Effector memory CD4-positive, alpha-beta T cell (primary cell): Measurements from ENCODE around the gene TMEM161A.
"Not testable (repeated sequence)": the region's sequence is repeated elsewhere in the genome, so short reads cannot be mapped to it uniquely, and the experiment has no call there.

Experiments used
- DNase-seq, 3 donors: peaks; one replicate each; pipeline ENCODE4 v3.0.0-alpha.2; 2020
- H3K27ac ChIP-seq: 2 replicates; pipeline ENCODE4 v1.7.0; 2013; ENCODE audit warnings: mild to moderate bottlenecking, low read length, moderate library complexity; ENCODE audit not compliant: insufficient read depth, poor library complexity, severe bottlenecking
- H3K27me3 ChIP-seq: replicated peaks from 2 replicates; pipeline ENCODE4 v1.7.0; 2013; ENCODE audit warnings: mild to moderate bottlenecking, low read length; ENCODE audit not compliant: insufficient read depth, control insufficient read depth, poor library complexity, severe bottlenecking
- H3K36me3 ChIP-seq: 2 replicates; pipeline ENCODE4 v1.7.0; 2013; ENCODE audit warnings: mild to moderate bottlenecking, low read length, moderate library complexity; ENCODE audit not compliant: control insufficient read depth, insufficient read depth
- H3K4me1 ChIP-seq: 2 replicates; pipeline ENCODE4 v1.7.0; 2013; ENCODE audit warnings: low read length, mild to moderate bottlenecking; ENCODE audit not compliant: control insufficient read depth, insufficient read depth, poor library complexity, severe bottlenecking
- H3K4me3 ChIP-seq: 2 replicates; pipeline ENCODE4 v1.7.0; 2013; ENCODE audit warnings: low read length, low read depth, mild to moderate bottlenecking; ENCODE audit not compliant: insufficient read depth, poor library complexity, severe bottlenecking
- H3K9me3 ChIP-seq: 2 replicates; pipeline ENCODE4 v1.7.0; 2013; ENCODE audit warnings: mild to moderate bottlenecking, low read length, moderate library complexity; ENCODE audit not compliant: control insufficient read depth
- total RNA-seq, 3 donors: gene quantifications; one replicate each; lab custom pipeline; 2026; lab: John Stamatoyannopoulos, UW

TMEM161A gene
- 11.8 to 12.6 (median 11.9) reads per million in 3 donors for total RNA-seq

DNA sequence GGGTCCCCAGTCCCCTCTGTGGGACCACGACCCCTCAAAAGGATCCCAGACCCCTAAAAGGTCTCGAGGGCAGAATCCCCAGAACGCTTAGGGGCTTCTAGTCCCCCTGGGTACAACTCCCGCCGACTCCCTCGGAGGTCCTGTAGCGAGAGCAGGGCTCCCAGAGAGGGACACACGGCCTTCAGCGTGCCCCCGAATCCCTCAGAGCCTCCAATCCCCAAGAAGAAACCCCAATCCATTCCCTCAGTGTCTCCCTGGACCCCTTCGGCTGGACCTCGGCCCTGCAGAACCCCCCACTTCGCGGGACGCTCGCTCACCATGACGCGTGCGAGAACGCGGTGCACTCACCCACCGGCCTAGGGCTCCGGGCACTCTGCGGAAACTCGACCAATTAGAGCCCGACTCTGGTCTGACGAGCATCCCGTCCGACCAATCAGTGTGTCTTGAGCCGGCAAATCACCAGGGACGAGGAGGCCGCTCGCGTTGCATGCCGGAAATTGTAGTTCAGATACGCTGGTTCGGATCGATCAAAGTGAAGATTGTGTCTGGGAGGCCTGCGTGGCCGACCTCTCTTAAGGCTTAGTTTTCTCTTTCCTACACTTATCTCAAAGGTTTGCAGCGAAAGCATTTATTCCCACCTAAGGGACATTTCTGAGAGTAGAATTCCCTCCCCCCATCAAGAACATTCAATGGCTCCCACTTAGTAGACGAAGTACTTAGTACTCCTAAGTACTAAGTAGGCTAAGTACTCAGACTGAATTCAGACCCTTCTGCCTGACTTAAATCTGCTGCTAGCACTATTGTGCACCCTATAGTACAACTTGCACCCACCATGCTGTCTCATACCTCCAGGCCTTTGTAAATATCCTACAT, at the start of gene TMEM161A:
TMEM161A (minus strand) TSS at position 370 of the 873 bp plus-strand sequence; CDS start at position 320, 50 bp downstream.
- Histone ChIP-seq H3K27ac (peak within 1 kb of the TSS; percentile 72), H3K36me3 (no peaks in the 10 kb centered on the region)

DNA sequence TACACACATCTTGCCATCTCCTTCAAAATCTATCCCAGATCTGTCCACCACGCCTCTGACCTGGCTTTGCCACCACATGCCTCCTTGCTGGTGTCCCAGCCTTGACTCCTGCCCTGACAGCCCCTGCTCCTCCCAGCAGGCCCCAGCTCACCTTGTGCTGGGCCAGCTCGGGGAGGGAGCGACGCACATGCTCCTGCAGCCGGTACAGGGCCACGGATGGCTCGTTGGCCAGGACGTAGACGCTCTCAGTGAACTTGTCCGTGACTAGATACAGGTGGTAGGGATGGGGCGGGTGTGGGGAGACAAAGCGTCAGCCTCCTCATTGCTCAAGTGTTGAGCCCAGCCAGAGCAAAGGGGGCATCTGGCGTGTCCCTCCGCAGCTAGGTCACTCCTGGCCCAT, 48.5 kb upstream of the TMEM161A start:
- Histone ChIP-seq H3K4me3 (no peak overlapping the region), H3K27ac (no peak overlapping the region), H3K27me3 (no peaks in the 10 kb centered on the region), H3K36me3 (peaks cover 13% of the 10 kb centered on the region), H3K4me1 (peaks cover 9% of the 10 kb centered on the region), H3K9me3 (no peaks in the 10 kb centered on the region)
- no peak for DNase-seq

More for the DNA sequence above, at the start of gene TMEM161A:
- H3K27me3 ChIP-seq = no peaks in the 10 kb centered on the region
- peak within 1 kb of the TSS; percentile 74 for H3K4me3 ChIP-seq
- peak; percentile 86 to 95 (median 93) for DNase-seq
- H3K9me3 ChIP-seq = no peaks in the 10 kb centered on the region
- H3K4me1 ChIP-seq = peaks cover 17% of the 10 kb centered on the region

DNA sequence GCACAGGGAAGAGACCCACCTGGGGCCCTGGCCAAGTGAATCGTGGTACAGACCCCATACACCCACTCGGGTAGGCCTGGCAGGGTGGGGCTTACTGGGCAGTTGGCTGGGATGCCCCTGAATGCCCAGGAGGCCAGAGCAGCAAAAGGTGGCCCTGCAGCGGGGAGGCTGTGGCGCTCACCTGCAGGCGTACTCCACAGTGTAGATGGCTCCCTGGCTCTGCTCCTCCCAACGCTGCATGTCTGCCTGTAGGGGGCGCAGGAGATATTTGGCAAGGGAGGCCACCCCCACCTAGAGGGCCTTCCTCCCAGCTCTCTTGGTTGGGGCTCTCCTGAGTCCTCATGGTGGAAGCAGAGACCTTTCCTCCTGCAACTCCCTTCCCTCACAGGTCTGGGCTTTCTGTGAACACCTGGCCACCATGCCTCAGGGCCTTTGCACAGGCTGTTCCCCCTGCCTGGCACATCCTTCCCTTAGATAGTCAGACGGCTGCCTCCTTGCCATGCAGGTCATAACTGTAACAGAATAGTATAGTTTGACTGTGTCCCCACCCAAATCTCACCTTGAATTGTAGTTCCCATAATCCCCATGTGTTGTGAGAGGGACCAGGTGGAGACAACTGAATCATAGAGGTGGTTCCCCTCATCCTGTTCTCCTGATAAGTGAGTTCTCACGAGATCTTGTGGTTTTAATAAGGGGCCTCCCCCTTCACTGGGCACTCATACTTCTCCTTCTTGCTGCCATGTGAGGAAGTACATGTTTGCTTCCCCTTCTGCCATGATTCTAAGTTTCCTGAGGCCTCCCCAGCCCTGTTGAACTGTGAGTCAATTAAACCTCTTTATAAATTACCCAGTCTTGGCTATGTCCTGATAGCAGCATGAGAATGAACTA, 47.8 kb upstream of the TMEM161A start:
- H3K36me3 ChIP-seq = peaks cover 16% of the 10 kb centered on the region
- DNase-seq = peak; percentile 22 to 54 (median 30)
- no peak overlapping the region for H3K4me3 ChIP-seq
- H3K27ac ChIP-seq = no peak overlapping the region
- H3K27me3 ChIP-seq = no peaks in the 10 kb centered on the region
- no peaks in the 10 kb centered on the region for H3K9me3 ChIP-seq
- H3K4me1 ChIP-seq = peaks cover 8% of the 10 kb centered on the region

DNA sequence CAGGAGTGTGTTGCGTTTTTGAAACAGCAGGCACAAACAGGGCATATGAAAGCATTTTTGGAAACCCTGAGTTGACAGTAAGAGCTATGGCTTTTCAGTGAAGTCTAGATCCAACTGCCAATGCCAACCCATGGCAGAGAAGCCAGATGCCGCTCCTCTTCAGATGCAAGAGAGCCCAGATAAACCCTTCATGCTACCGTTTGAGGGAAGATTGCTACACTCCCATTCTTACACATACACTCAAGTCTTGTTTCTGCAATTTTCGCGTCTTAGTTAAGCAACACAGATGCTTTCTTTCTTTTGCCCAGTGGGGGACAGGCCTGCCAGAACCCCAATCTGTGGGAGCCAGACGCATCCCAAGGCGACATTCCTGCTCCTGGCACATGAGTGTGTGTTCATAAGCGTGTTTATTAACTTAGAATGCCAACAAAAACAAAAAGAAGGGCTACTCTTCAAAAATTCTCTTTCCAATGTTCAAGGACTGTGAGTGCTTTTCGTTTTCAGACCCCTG, 43.3 kb upstream of the TMEM161A start:
- H3K4me1 ChIP-seq = no peaks in the 10 kb centered on the region
- H3K36me3 ChIP-seq = peaks cover 24% of the 10 kb centered on the region

GRCh38 chr19:19179548-19180441, 41.5 kb upstream of the TMEM161A start:
- Histone ChIP-seq H3K27me3 (no peaks in the 10 kb centered on the region), H3K4me1 (no peaks in the 10 kb centered on the region), H3K36me3 (peaks cover 18% of the 10 kb centered on the region), H3K4me3 (no peak overlapping the region), H3K9me3 (no peaks in the 10 kb centered on the region), H3K27ac (no peak overlapping the region)
- DNase-seq = no peak

More for the DNA sequence above, 43.3 kb upstream of the TMEM161A start:
- Histone ChIP-seq H3K27ac (no peak overlapping the region), H3K9me3 (no peaks in the 10 kb centered on the region), H3K4me3 (no peak overlapping the region), H3K27me3 (no peaks in the 10 kb centered on the region)
- no peak for DNase-seq

DNA sequence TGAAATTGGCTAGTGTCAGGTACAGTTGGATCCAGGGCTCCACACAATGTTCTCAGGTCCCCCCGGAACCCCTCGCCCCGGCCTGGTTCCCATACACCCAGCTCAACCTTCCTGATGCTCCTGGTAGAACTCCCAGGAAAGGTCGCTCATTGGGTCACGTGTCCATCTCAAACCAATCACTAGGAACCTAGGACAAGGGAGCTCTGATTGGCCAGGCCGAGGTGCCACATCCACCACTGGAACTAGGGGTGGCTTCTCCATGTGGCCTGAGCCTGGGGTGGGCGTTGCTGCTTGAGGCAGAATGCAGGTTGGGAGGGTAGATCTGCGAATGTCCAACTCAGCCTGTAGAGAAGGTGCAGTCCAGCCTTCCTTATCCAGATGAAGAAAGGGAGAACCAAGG, 38.7 kb upstream of the TMEM161A start:
- DNase-seq = no peak
- Histone ChIP-seq H3K36me3 (peaks cover 12% of the 10 kb centered on the region), H3K9me3 (no peaks in the 10 kb centered on the region), H3K4me3 (no peak overlapping the region), H3K4me1 (no peaks in the 10 kb centered on the region), H3K27me3 (no peaks in the 10 kb centered on the region), H3K27ac (no peak overlapping the region)

- H3K4me3 ChIP-seq, H3K36me3 ChIP-seq, DNase-seq, H3K9me3 ChIP-seq, H3K27ac ChIP-seq, H3K27me3 ChIP-seq: not testable (repeated sequence)
- peaks cover 12% of the 10 kb centered on the region for H3K4me1 ChIP-seq
Observed at GRCh38 chr19:19173243-19173642, 35.0 kb upstream of the TMEM161A start.

DNA sequence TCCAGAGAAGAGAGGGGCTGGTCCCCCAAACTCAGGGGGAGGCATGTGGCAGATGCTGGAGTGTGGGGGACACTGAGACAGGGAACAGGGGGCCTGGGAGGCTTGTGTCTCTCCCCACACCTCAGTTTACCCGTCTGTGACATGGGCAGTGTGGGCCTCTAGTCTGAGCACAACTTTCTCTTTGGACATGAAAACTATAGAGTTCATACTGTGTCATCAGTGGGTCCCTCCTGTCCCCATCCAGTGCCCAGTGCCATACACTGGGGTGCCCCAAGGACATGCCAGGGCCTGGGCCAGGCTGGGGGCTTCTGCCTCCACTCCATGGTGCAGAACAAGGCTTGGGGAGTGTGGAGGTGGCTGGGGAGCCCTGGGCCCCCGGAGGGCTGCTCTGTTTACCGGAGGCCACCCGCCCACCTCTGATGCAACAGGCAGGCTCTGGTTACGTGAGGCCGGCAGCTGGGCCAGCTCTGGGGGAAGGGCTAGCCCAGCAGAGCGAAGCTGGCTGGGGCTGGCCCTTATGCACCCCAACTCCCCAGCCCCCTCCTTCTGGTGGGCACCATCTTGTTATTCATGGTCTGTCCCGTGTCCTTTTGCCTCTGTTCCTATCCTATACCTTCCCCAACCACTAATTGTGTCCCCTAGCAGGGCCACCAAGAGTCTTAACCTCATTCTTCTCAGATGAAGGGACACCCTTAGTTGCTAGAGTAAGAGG, 33.7 kb upstream of the TMEM161A start:
- H3K9me3 ChIP-seq = no peaks in the 10 kb centered on the region
- H3K4me1 ChIP-seq = peaks cover 12% of the 10 kb centered on the region
- no peaks in the 10 kb centered on the region for H3K27me3 ChIP-seq
- no peak for DNase-seq
- no peak overlapping the region for H3K27ac ChIP-seq
- no peak overlapping the region for H3K4me3 ChIP-seq
- no peaks in the 10 kb centered on the region for H3K36me3 ChIP-seq
